Suprapubic skin (tissue), 4 donors: Measurements from ENCODE around the gene TNNI3K.

Experiments
- EP300 ChIP-seq: sonication (generic); formaldehyde crosslinking; IDR thresholded peaks from one replicate; pipeline ENCODE4 v1.6.1; 2017; ENCODE audit warnings: antibody characterized with exemption
- POLR2A ChIP-seq, 2 donors: fragments of 450-650 bp; IDR thresholded peaks; one replicate each; pipeline ENCODE4 v1.6.1; 2017; ENCODE audit warnings: antibody characterized with exemption in 2 of 2, mild to moderate bottlenecking in 2 of 2, moderate library complexity in 2 of 2
- POLR2AphosphoS5 ChIP-seq, 3 donors: sonication (generic); formaldehyde crosslinking; IDR thresholded peaks; one replicate each; pipeline ENCODE4 v1.6.1; 2017; ENCODE audit warnings: antibody characterized with exemption in 3 of 3
- TF ChIP-seq, protein P1 (sequence below), 2 donors: fragments of 200-600 bp in 1 of 2; fragments of 450-650 bp in 1 of 2; sonication (generic) in 1 of 2; IDR thresholded peaks; one replicate each; pipeline ENCODE4 v1.5.1; 2016 to 2019; ENCODE audit warnings: antibody characterized with exemption in 2 of 2, mild to moderate bottlenecking in 1 of 2, moderate library complexity in 1 of 2

DNA sequence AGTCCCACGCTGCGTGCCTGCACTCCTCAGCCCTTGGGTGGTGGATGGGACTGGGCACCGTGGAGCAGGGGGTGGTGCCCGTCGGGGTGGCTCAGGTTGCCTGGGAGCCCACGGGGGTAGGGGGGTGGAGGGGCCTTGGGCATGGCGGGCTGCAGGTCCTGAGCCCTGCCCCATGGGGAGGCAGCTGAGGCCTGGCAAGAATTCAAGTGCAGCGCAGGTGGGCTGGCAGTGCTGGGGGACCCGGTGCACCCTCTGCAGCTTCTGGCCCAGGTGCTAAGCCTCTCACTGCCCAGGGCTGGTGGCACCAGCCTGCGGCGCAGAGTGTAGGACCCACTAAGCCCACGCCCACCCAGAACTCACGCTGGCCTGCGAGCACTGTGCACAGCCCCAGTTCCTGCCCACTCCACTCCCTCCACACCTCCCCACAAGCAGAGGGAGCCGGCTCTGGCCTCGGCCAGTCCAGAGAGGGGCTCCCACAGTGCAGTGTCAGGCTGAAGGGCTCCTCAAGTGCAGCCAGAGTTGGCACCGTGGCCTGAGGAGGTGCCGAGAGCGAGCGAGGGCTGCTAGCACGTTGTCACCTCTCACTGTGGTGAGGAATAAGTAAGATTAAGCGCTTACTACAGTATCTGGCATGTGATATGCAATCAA lies 12.8 kb downstream of the TNNI3K start:
- TF ChIP-seq POLR2AphosphoS5 (IDR thresholded peaks at IDR 0.05), result no peak
- TF ChIP-seq, protein P1, sequence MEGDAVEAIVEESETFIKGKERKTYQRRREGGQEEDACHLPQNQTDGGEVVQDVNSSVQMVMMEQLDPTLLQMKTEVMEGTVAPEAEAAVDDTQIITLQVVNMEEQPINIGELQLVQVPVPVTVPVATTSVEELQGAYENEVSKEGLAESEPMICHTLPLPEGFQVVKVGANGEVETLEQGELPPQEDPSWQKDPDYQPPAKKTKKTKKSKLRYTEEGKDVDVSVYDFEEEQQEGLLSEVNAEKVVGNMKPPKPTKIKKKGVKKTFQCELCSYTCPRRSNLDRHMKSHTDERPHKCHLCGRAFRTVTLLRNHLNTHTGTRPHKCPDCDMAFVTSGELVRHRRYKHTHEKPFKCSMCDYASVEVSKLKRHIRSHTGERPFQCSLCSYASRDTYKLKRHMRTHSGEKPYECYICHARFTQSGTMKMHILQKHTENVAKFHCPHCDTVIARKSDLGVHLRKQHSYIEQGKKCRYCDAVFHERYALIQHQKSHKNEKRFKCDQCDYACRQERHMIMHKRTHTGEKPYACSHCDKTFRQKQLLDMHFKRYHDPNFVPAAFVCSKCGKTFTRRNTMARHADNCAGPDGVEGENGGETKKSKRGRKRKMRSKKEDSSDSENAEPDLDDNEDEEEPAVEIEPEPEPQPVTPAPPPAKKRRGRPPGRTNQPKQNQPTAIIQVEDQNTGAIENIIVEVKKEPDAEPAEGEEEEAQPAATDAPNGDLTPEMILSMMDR (IDR thresholded peaks at IDR 0.05), result no peak
- TF ChIP-seq POLR2A (IDR thresholded peaks at IDR 0.05), result no peak
- TF ChIP-seq EP300, result no peak
